Measurements from ENCODE around the gene CIRBP. TPM values are rescaled to one million over a fixed set of nuclear protein-coding genes. Genes with fewer than 3 reads are reported as not detected.

Gene CIRBP
- total and polyA plus RNA-seq, 2 of the 13 experiments (the other 11 are each of a cell fraction or from before 2014, with no cell fraction given): 133 to 140 TPM

GRCh38 chr19:1284979-1285736 lies 16.0 kb downstream of the CIRBP start (continued):
- 0 out of 2 replicates have a peak, but pooled peaks have one; percentile 23 for TF ChIP-seq ZNF556 (CRISPR knock-in tag; IDR thresholded peaks at IDR 0.05; ENCODE audit: borderline replicate concordance)
- no peak for TF ChIP-seq SMARCE1 (IDR thresholded peaks at IDR 0.05; ENCODE audit: borderline replicate concordance)
- no peak for TF ChIP-seq SMYD3 (CRISPR knock-in tag; IDR thresholded peaks at IDR 0.05)
- no peak for TF ChIP-seq SP140L (CRISPR knock-in tag; IDR thresholded peaks at IDR 0.05; ENCODE audit: borderline replicate concordance)
- TF ChIP-seq DMTF1 (CRISPR knock-in tag; IDR thresholded peaks at IDR 0.05): no peak
- peak; percentile 12; the same call in 1 of the 2 replicates for TF ChIP-seq ZMYM3 (CRISPR knock-in tag; IDR thresholded peaks at IDR 0.05)
- no peak for TF ChIP-seq ZNF678 (CRISPR knock-in tag; IDR thresholded peaks at IDR 0.05)
- TF ChIP-seq BHLHE40 (IDR thresholded peaks at IDR 0.05; ENCODE audit: low read length): 0 out of 2 replicates have a peak, but pooled peaks have one; percentile 14
- TF ChIP-seq ZBTB43 (CRISPR knock-in tag; conservative IDR thresholded peaks at IDR 0.05): no peak
- no peak for TF ChIP-seq PCBP2 (optimal IDR thresholded peaks at IDR 0.05; ENCODE audit: low read depth, low read length, poor library complexity, severe bottlenecking)
- no peak for TF ChIP-seq MNT (IDR thresholded peaks at IDR 0.05)
- TF ChIP-seq STAT6 (CRISPR knock-in tag; IDR thresholded peaks at IDR 0.05; ENCODE audit: borderline replicate concordance): no peak
- no peak for TF ChIP-seq NBN (conservative IDR thresholded peaks at IDR 0.05)
- 0 out of 2 replicates have a peak, but pooled peaks have one; percentile 10 for TF ChIP-seq ZGPAT (CRISPR knock-in tag; IDR thresholded peaks at IDR 0.05)
- no peak for TF ChIP-seq BATF2 (CRISPR knock-in tag; IDR thresholded peaks at IDR 0.05)
- TF ChIP-seq ZMAT3 (CRISPR knock-in tag; conservative IDR thresholded peaks at IDR 0.05): no peak
- no peak for TF ChIP-seq MTERF4 (CRISPR knock-in tag; IDR thresholded peaks at IDR 0.05)

Measured in HepG2 (cell line).